Amniotic stem cell (primary cell): ENCODE measurements around the gene BAZ1B.
A peak's percentile ranks its signal among the peaks of the same experiment; 100 is the strongest.
"Not testable (repeated sequence)": the region's sequence is repeated elsewhere in the genome, so short reads cannot be mapped to it uniquely, and the experiment has no call there.

ENCODE experiments used
- DNase-seq: peaks from one replicate; lab custom pipeline; 2025; lab: John Stamatoyannopoulos, UW

Gene BAZ1B

GRCh38 chr7:73522105-73522872 is at the start of gene BAZ1B:
TSS of gene BAZ1B (minus strand) at chr7:73522293. CDS start at chr7:73521933, 360 bp downstream.
- peak; percentile 97 for DNase-seq

- no peak for DNase-seq
Measured at GRCh38 chr7:73570977-73571376, 48.9 kb upstream of the BAZ1B start.

- DNase-seq, result no peak
Measured at GRCh38 chr7:73570521-73570920, 48.4 kb upstream of the BAZ1B start.

- DNase-seq, result no peak
Measured at GRCh38 chr7:73569042-73569608, 47.0 kb upstream of the BAZ1B start.

- DNase-seq, result no peak
Measured at GRCh38 chr7:73567846-73568685, 46.0 kb upstream of the BAZ1B start.

- no peak for DNase-seq
Measured at GRCh38 chr7:73567140-73567539, 45.0 kb upstream of the BAZ1B start.

GRCh38 chr7:73566431-73566830 is 44.3 kb upstream of the BAZ1B start:
- DNase-seq, result not testable (repeated sequence)

GRCh38 chr7:73565675-73566340 is 43.7 kb upstream of the BAZ1B start:
- no peak for DNase-seq

GRCh38 chr7:73560109-73560835 is 38.2 kb upstream of the BAZ1B start:
- DNase-seq, result peak; percentile 70

- no peak for DNase-seq
Measured at GRCh38 chr7:73557397-73558257, 35.5 kb upstream of the BAZ1B start, which contains the start of gene BCL7B. TSS of gene BCL7B (minus strand) at chr7:73557690. CDS start at chr7:73557578, 112 bp downstream.

GRCh38 chr7:73557108-73557396 is 35.0 kb upstream of the BAZ1B start:
- peak; percentile 84 for DNase-seq

GRCh38 chr7:73556208-73557107 is 34.4 kb upstream of the BAZ1B start:
- no peak for DNase-seq

- no peak for DNase-seq
Measured at GRCh38 chr7:73555411-73555982, 33.4 kb upstream of the BAZ1B start.

GRCh38 chr7:73550093-73550492 is 28.0 kb upstream of the BAZ1B start:
- not testable (repeated sequence) for DNase-seq

GRCh38 chr7:73549176-73549575 is 27.1 kb upstream of the BAZ1B start:
- no peak for DNase-seq

GRCh38 chr7:73547841-73548240 is 25.7 kb upstream of the BAZ1B start:
- no peak for DNase-seq

GRCh38 chr7:73544678-73545077 is 22.6 kb upstream of the BAZ1B start:
- DNase-seq, result no peak

GRCh38 chr7:73541722-73542121 is 19.6 kb upstream of the BAZ1B start:
- no peak for DNase-seq

GRCh38 chr7:73539709-73540108 is 17.6 kb upstream of the BAZ1B start:
- DNase-seq, result no peak
